H1 (cell line): ENCODE measurements around the gene TUG1. TPM values are rescaled to one million over a fixed set of nuclear protein-coding genes. Genes with fewer than 3 reads are reported as not detected.
A peak's percentile ranks its signal among the peaks of the same experiment; 100 is the strongest.

ENCODE experiments used
- CTCF ChIA-PET: fragments of 300-600 bp; sonication (Branson Sonifier 250); formaldehyde crosslinking; loops from one replicate; lab custom pipeline; 2021; ENCODE audit not compliant: partially characterized antibody; lab: Charles Lee
- POLR2A ChIA-PET: fragments of 300-600 bp; sonication (Branson Sonifier 250); formaldehyde crosslinking; loops from one replicate; lab custom pipeline; 2021; ENCODE audit warnings: inconsistent platforms; ENCODE audit not compliant: partially characterized antibody; lab: Charles Lee
- DNase-seq, 2 experiments: peaks; one replicate each; pipeline versions ENCODE4 v3.0.0 to v3.0.0-alpha.2; 2010 to 2022; ENCODE audit warnings: low spot score in 2 of 2, low read depth in 1 of 2, mixed read lengths in 1 of 2
- FAIRE-seq: peaks from 2 replicates; lab custom pipeline; 2011; peaks lifted over from hg19 to GRCh38; lab: Jason Lieb, UNC
- H2AFZ ChIP-seq: 2 replicates; pipeline ENCODE4 v1.8.1; 2012; ENCODE audit warnings: low read length, inconsistent platforms
- H2AK5ac ChIP-seq: 2 replicates; pipeline ENCODE4 v1.6.1; 2013; ENCODE audit warnings: low read depth, low read length
- H2BK120ac ChIP-seq: replicated peaks from 2 replicates; pipeline ENCODE3; 2013; ENCODE audit warnings: low read depth, low read length, inconsistent platforms
- H2BK12ac ChIP-seq: 2 replicates; pipeline ENCODE4 v1.6.1; 2013; ENCODE audit warnings: low read depth, low read length
- H2BK15ac ChIP-seq: 2 replicates; pipeline ENCODE4 v1.6.1; 2013; ENCODE audit warnings: low read length
- H2BK20ac ChIP-seq: 2 replicates; pipeline ENCODE4 v1.6.1; 2013; ENCODE audit warnings: low read length
- H2BK5ac ChIP-seq: 2 replicates; pipeline ENCODE4 v1.6.1; 2013; ENCODE audit warnings: low read depth, low read length
- H3K14ac ChIP-seq: 2 replicates; pipeline ENCODE4 v1.6.1; 2013; ENCODE audit warnings: inconsistent platforms; ENCODE audit not compliant: insufficient read length
- H3K18ac ChIP-seq: 2 replicates; pipeline ENCODE4 v1.6.1; 2013; ENCODE audit warnings: low read length; ENCODE audit errors: extremely low read depth
- H3K23ac ChIP-seq: 2 replicates; pipeline ENCODE4 v1.6.1; 2013; ENCODE audit warnings: inconsistent platforms; ENCODE audit not compliant: insufficient read length
- H3K23me2 ChIP-seq: 2 replicates; pipeline ENCODE4 v1.6.1; 2013; ENCODE audit warnings: low read depth, low read length
- H3K27ac ChIP-seq: 2 replicates; pipeline ENCODE4 v1.6.1; 2011; ENCODE audit warnings: low read depth, low read length, inconsistent platforms
- H3K27me3 ChIP-seq, 4 experiments: replicated peaks in 1 of 4; 1 replicate in 1 of 4; 2 replicates in 3 of 4; pipeline versions ENCODE4 v1.6.1 to v1.8.1; 2011 to 2013; ENCODE audit warnings: low read length in 3 of 4, mild to moderate bottlenecking in 3 of 4, inconsistent platforms in 2 of 4, mixed read lengths in 2 of 4, moderate library complexity in 1 of 4; ENCODE audit not compliant: control insufficient read depth in 3 of 4, insufficient read depth in 3 of 4; ENCODE audit errors: extremely low read depth in 1 of 4
- H3K36me3 ChIP-seq, 4 experiments: 2 replicates each; pipeline versions ENCODE4 v1.6.1 to v1.8.1; 2011 to 2013; ENCODE audit warnings: mild to moderate bottlenecking in 4 of 4, low read length in 3 of 4, moderate library complexity in 2 of 4, control low read depth in 1 of 4, inconsistent platforms in 1 of 4; ENCODE audit not compliant: insufficient read depth in 4 of 4, control insufficient read depth in 2 of 4
- H3K4ac ChIP-seq: replicated peaks from 2 replicates; pipeline ENCODE3; 2013; ENCODE audit warnings: low read length, low read depth, mixed read lengths, inconsistent platforms; ENCODE audit not compliant: insufficient read length
- H3K4me1 ChIP-seq, 4 experiments: replicated peaks in 1 of 4; 1 replicate in 1 of 4; 2 replicates in 3 of 4; pipeline versions ENCODE4 v1.6.1 to v1.8.1; 2011 to 2013; ENCODE audit warnings: low read length in 3 of 4, inconsistent platforms in 2 of 4, mixed read lengths in 1 of 4; ENCODE audit not compliant: insufficient read depth in 4 of 4, control insufficient read depth in 3 of 4
- H3K4me2 ChIP-seq, 2 experiments: 2 replicates each; pipeline versions ENCODE4 v1.6.1 to v1.8.1; 2011 to 2013; ENCODE audit warnings: low read depth in 2 of 2, low read length in 2 of 2, control low read depth in 1 of 2, inconsistent platforms in 1 of 2, mild to moderate bottlenecking in 1 of 2; ENCODE audit not compliant: insufficient read depth in 1 of 2
- H3K4me3 ChIP-seq, 4 experiments: fragments of 200-600, 300-600 bp in 1 of 4; sonication (generic), shearing (Covaris generic), sonication (Bioruptor Twin) in 1 of 4; 2 replicates each; pipeline versions ENCODE4 v1.5.1 to v1.8.1; 2011 to 2016; ENCODE audit warnings: low read length in 4 of 4, low read depth in 3 of 4, control low read depth in 2 of 4, inconsistent platforms in 2 of 4, mild to moderate bottlenecking in 2 of 4, mixed read lengths in 1 of 4, moderate library complexity in 1 of 4; ENCODE audit not compliant: insufficient read depth in 2 of 4; ENCODE audit errors: extremely low read depth in 1 of 4
- H3K56ac ChIP-seq: replicated peaks from 2 replicates; pipeline ENCODE3; 2013; ENCODE audit warnings: low read depth, mild to moderate bottlenecking, mixed read lengths, low read length, inconsistent platforms; ENCODE audit not compliant: insufficient read length
- H3K79me1 ChIP-seq: 2 replicates; pipeline ENCODE4 v1.6.1; 2013; ENCODE audit warnings: low read depth, low read length, control low read depth
- H3K79me2 ChIP-seq, 2 experiments: 2 replicates each; pipeline versions ENCODE4 v1.6.1 to v1.8.1; 2012 to 2013; ENCODE audit warnings: low read length in 2 of 2, mild to moderate bottlenecking in 2 of 2, inconsistent platforms in 1 of 2; ENCODE audit not compliant: insufficient read depth in 2 of 2, control insufficient read depth in 1 of 2
- H3K9ac ChIP-seq, 4 experiments: replicated peaks in 1 of 4; 1 replicate in 1 of 4; 2 replicates in 3 of 4; pipeline versions ENCODE4 v1.6.1 to v1.8.1; 2011 to 2013; ENCODE audit warnings: low read depth in 3 of 4, low read length in 3 of 4, control low read depth in 2 of 4, mild to moderate bottlenecking in 2 of 4, moderate library complexity in 2 of 4, inconsistent platforms in 1 of 4; ENCODE audit errors: extremely low read depth in 1 of 4
- H3K9me3 ChIP-seq, 2 experiments: 2 replicates each; pipeline versions ENCODE4 v1.6.1 to v1.8.1; 2012 to 2013; ENCODE audit warnings: mild to moderate bottlenecking in 2 of 2, moderate library complexity in 2 of 2, control low read depth in 1 of 2, inconsistent platforms in 1 of 2, low read depth in 1 of 2, low read length in 1 of 2, mixed read lengths in 1 of 2; ENCODE audit not compliant: insufficient read depth in 2 of 2
- H4K20me1 ChIP-seq, 2 experiments: replicated peaks in 1 of 2; 2 replicates each; pipeline versions ENCODE3 to v1.8.1; 2011 to 2013; ENCODE audit warnings: inconsistent platforms in 2 of 2, low read length in 2 of 2, mild to moderate bottlenecking in 1 of 2; ENCODE audit not compliant: insufficient read depth in 2 of 2, control insufficient read depth in 1 of 2
- H4K5ac ChIP-seq: 2 replicates; pipeline ENCODE4 v1.6.1; 2013; ENCODE audit warnings: low read length, low read depth, mixed read lengths, inconsistent platforms; ENCODE audit not compliant: insufficient read length
- H4K8ac ChIP-seq: 2 replicates; pipeline ENCODE4 v1.8.0; 2013; ENCODE audit warnings: mild to moderate bottlenecking, moderate library complexity, low read length, inconsistent platforms; ENCODE audit not compliant: insufficient read depth; ENCODE audit errors: extremely low read depth
- H4K91ac ChIP-seq: replicated peaks from 2 replicates; pipeline ENCODE3; 2013; ENCODE audit warnings: low read length, mixed read lengths, inconsistent platforms; ENCODE audit not compliant: insufficient read length
- NRF1 ChIP-seq: IDR thresholded peaks from 2 replicates; pipeline ENCODE4 v1.6.1; 2011; ENCODE audit warnings: mild to moderate bottlenecking, low read depth, low read length, improper control_type of control experiment
- POLR2A ChIP-seq, 2 experiments: IDR thresholded peaks; 1 replicate in 1 of 2; 2 replicates in 1 of 2; pipeline ENCODE4 v1.6.1; 2011; ENCODE audit warnings: low read depth in 2 of 2, low read length in 2 of 2, mild to moderate bottlenecking in 2 of 2; ENCODE audit errors: control extremely low read depth in 1 of 2
- WGBS, 2 experiments: shearing (Covaris generic) in 1 of 2; methylation state at CpG; one replicate each; pipeline versions ENCODE4 v1.1.6 to v1.1.7; 2013 to 2015; ENCODE audit warnings: low lambda C conversion rate in 2 of 2, mixed read lengths in 2 of 2, inconsistent platforms in 1 of 2, low coverage in 1 of 2, missing lambda C conversion rate in 1 of 2; ENCODE audit not compliant: insufficient replicate concordance in 2 of 2, insufficient coverage in 1 of 2, insufficient read length in 1 of 2; ENCODE audit errors: extremely low coverage in 1 of 2, missing lambda C conversion rate in 1 of 2; 5-methylcytosine and 5-hydroxymethylcytosine counted together
- polyA plus RNA-seq, 7 experiments: library from polyadenylated mRNA; depleted of rRNA in 3 of 7; stranded (reverse) in 5 of 7; unstranded in 2 of 7; fragments of >200 nt in 5 of 7; fragments of 200-250 nt in 2 of 7; gene quantifications; 1 replicate in 5 of 7; 2 replicates in 1 of 7; 4 replicates in 1 of 7; pipeline versions ENCODE4 v1.2.1 to v1.2.3, GENCODE V29; 2011 to 2013; ENCODE audit warnings: missing spikeins in 2 of 7, mixed read lengths in 2 of 7
- total RNA-seq: library from RNA; stranded (reverse); fragmentation: NEBNext Ultra II Directional; extraction: Animal tissue kit (Norgen Biotek cat#: 25700); gene quantifications from 2 replicates; pipeline ENCODE4 v1.2.1, GENCODE V29; 2021

Gene TUG1
- total and polyA plus RNA-seq, 2 of the 8 experiments (the other 6 are each of a cell fraction or from before 2014, with no cell fraction given): 119 to 129 TPM

DNA sequence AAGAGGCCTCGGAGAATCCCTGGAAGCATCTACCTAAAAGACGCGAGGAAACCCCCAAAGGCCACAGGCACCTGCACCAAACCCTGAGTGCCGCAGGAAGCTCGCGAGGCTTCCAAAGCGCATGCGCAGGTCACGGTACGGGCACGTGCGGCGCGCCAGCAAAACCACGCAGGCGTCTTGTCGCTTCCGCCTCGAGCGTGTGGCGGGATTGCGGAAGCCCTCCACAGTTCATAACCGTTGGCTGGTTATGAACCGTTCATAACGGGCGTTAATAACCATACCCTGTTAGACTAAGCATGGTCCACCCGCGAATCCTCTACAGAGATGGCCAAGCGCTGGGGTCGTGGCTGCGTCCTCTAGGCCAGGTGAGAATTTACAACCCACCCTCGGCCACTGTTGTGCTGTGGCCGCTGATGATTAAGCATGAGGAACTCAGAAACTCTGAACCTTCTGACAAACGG lies 46.9 kb upstream of the TUG1 start:
- Histone ChIP-seq H4K20me1 (peaks cover 0 to 2% of the 10 kb centered on the region in 2 experiments), H3K4me2 (no peak overlapping the region), H4K8ac (peak overlapping the region; percentile 94), H3K4me1 (no peaks in the 10 kb centered on the region), H3K14ac (no peak overlapping the region), H2AK5ac (no peak overlapping the region), H3K56ac (no peak overlapping the region), H3K27me3 (no peaks in the 10 kb centered on the region), H3K9me3 (no peaks in the 10 kb centered on the region), H2AFZ (no peak overlapping the region), H2BK20ac (no peak overlapping the region), H3K4me3 (no peak overlapping the region), H3K9ac (no peak overlapping the region), H2BK15ac (no peak overlapping the region), H3K36me3 (peaks cover 12 to 36% (median 24%) of the 10 kb centered on the region in 4 experiments), H3K18ac (no peak overlapping the region), H3K79me2 (no peaks in the 10 kb centered on the region), H2BK12ac (no peak overlapping the region), H3K23ac (no peak overlapping the region), H4K5ac (no peak overlapping the region), H2BK5ac (no peak overlapping the region), H3K23me2 (no peaks in the 10 kb centered on the region), H3K27ac (no peak overlapping the region), H4K91ac (no peak overlapping the region), H2BK120ac (no peak overlapping the region), H3K79me1 (no peaks in the 10 kb centered on the region; the same call in 1 of the 2 replicates), H3K4ac (peak overlapping the region; percentile 57)
- TF ChIP-seq NRF1 (no peak), POLR2A (IDR thresholded peaks at IDR 0.05; ENCODE audit: control extremely low read depth in 1 of 2, low read depth in 2 of 2, low read length in 2 of 2) (peak in 1 of 2 experiments; percentile 32; a peak in 1 of 3 replicates)
- FAIRE-seq: no peak
- no peak for DNase-seq
- CTCF ChIA-PET: interaction anchor here (0.6 to 6.2 kb wide), 11 partner anchors 9 to 392 kb away, joined by 3 to 58 read pairs (median 3); no protein-coding TSS in a partner anchor
- POLR2A ChIA-PET: interaction anchor here (0.6 to 2.8 kb wide), 11 partner anchors 10 to 163 kb away, joined by 3 to 7 read pairs (median 3); partner anchors contain the start of genes MORC2 and TUG1
- 97% methylated on average over 34 of the region's 34 CpGs; no CpG with 5 or more reads in 1 of the 2 experiments for WGBS, 2 experiments
